MCF 10A (cell line): Measurements from ENCODE around the gene TMEM238. TPM values are rescaled to one million over a fixed set of nuclear protein-coding genes. Genes with fewer than 3 reads are reported as not detected.
"Not testable (repeated sequence)": the region's sequence is repeated elsewhere in the genome, so short reads cannot be mapped to it uniquely, and the experiment has no call there.

Experiments used
- BruUV-seq: library from RNA; stranded (reverse); fragments of 400-500 nt; replicated peaks from 2 replicates; lab custom pipeline; 2021; lab: Mats Ljungman, UMichigan
- CTCF ChIA-PET: fragments of 300-600 bp; sonication (Branson Sonifier 250); formaldehyde crosslinking; extraction: SDS; loops from one replicate; lab custom pipeline; 2021; ENCODE audit warnings: antibody characterized with exemption, inconsistent platforms; lab: Yijun Ruan, JAX
- POLR2A ChIA-PET: fragments of 300-600, 350-650 bp; sonication (Branson Sonifier 250); formaldehyde crosslinking; extraction: SDS; loops from one replicate; lab custom pipeline; 2020; ENCODE audit warnings: antibody characterized with exemption, inconsistent platforms; lab: Yijun Ruan, JAX
- DNase-seq: peaks from one replicate; pipeline ENCODE4 v3.0.0-alpha.2; 2018; ENCODE audit not compliant: unreplicated experiment
- H3K27ac Mint-ChIP-seq: one replicate; pipeline ENCODE4 v1.8.0; 2022; ENCODE audit warnings: mild to moderate bottlenecking, low read depth, mixed read lengths; ENCODE audit not compliant: unreplicated experiment
- H3K27me3 Mint-ChIP-seq: one replicate; pipeline ENCODE4 v1.8.0; 2022; ENCODE audit warnings: mixed read lengths; ENCODE audit not compliant: insufficient read depth, unreplicated experiment
- H3K36me3 Mint-ChIP-seq: one replicate; pipeline ENCODE4 v1.8.0; 2022; ENCODE audit warnings: mild to moderate bottlenecking, moderate library complexity, mixed read lengths; ENCODE audit not compliant: insufficient read depth, unreplicated experiment
- H3K4me1 Mint-ChIP-seq: one replicate; pipeline ENCODE4 v1.8.0; 2022; ENCODE audit warnings: mixed read lengths; ENCODE audit not compliant: insufficient read depth, unreplicated experiment
- H3K4me3 Mint-ChIP-seq: one replicate; pipeline ENCODE4 v1.8.0; 2022; ENCODE audit warnings: mild to moderate bottlenecking, moderate library complexity, mixed read lengths; ENCODE audit not compliant: unreplicated experiment
- H3K9me3 Mint-ChIP-seq: one replicate; pipeline ENCODE4 v1.8.0; 2022; ENCODE audit warnings: mixed read lengths; ENCODE audit not compliant: unreplicated experiment
- CTCF ChIP-seq: fragments of 200-600 bp; IDR thresholded peaks from one replicate; pipeline ENCODE4 v1.8.0; 2022; ENCODE audit warnings: antibody characterized with exemption, mild to moderate bottlenecking; ENCODE audit not compliant: unreplicated experiment
- intact Hi-C: fragments of 100-400 bp; cut with micrococcal nuclease; formaldehyde crosslinking; loops from 2 replicates; pipeline ENCODE4 v1.14.1; 2022
- total RNA-seq: library from RNA; stranded (reverse); gene quantifications from 2 replicates; pipeline ENCODE4 v1.2.3, GENCODE V29; 2022

The TMEM238 gene
- total RNA-seq, 1 experiment from 2014 or later: 14.9 TPM

GRCh38 chr19:55406091-55406825 is 22.2 kb upstream of the TMEM238 start:
- ChIA-PET CTCF (interaction anchor here (1.1 to 1.9 kb wide), 3 partner anchors 61 to 265 kb away, joined by 5 read pairs; no protein-coding TSS in a partner anchor), POLR2A (interaction anchor here (0.7 to 6.1 kb wide), 10 partner anchors 12 to 266 kb away, joined by 3 to 57 read pairs (median 9); partner anchors contain the start of genes KMT5C, PPP6R1, RPL28 and TMEM238)
- intact Hi-C loops: no loop called here
- Mint-ChIP-seq H3K36me3 (peaks cover 66% of the 10 kb centered on the region), H3K9me3 (no peaks in the 10 kb centered on the region), H3K27ac (peak overlapping the region; percentile 99), H3K4me3 (peak overlapping the region; percentile 94), H3K4me1 (peaks cover 21% of the 10 kb centered on the region), H3K27me3 (no peaks in the 10 kb centered on the region)
- TF ChIP-seq CTCF: no peak
- no peak for DNase-seq
- BruUV-seq: no TSS peak

GRCh38 chr19:55405638-55406037 is 21.5 kb upstream of the TMEM238 start:
- peaks cover 66% of the 10 kb centered on the region for H3K36me3 Mint-ChIP-seq
- TF ChIP-seq CTCF: no peak
- CTCF ChIA-PET: interaction anchor here (0.5 to 1.9 kb wide), 6 partner anchors 62 to 1014 kb away, joined by 3 to 5 read pairs (median 4); no protein-coding TSS in a partner anchor

GRCh38 chr19:55402509-55402908 is 18.4 kb upstream of the TMEM238 start:
- Mint-ChIP-seq H3K9me3 (no peaks in the 10 kb centered on the region), H3K4me3 (no peak overlapping the region), H3K36me3 (peaks cover 53% of the 10 kb centered on the region), H3K27me3 (no peaks in the 10 kb centered on the region), H3K27ac (no peak overlapping the region), H3K4me1 (peaks cover 21% of the 10 kb centered on the region)
- TF ChIP-seq CTCF: no peak
- intact Hi-C loops: no loop called here
- BruUV-seq: no TSS peak
- ChIA-PET CTCF (interaction anchor here (0.9 to 1.1 kb wide), 4 partner anchors 16 to 111 kb away, joined by 3 to 5 read pairs (median 4); no protein-coding TSS in a partner anchor), POLR2A (interaction anchor here (0.6 to 1.1 kb wide), 2 partner anchors 8 to 15 kb away, joined by 3 read pairs; no protein-coding TSS in a partner anchor)
- no peak for DNase-seq

More at GRCh38 chr19:55405638-55406037, 21.5 kb upstream of the TMEM238 start:
- Mint-ChIP-seq H3K4me3 (peak overlapping the region; percentile 94), H3K27ac (peak overlapping the region; percentile 99), H3K9me3 (no peaks in the 10 kb centered on the region), H3K4me1 (peaks cover 21% of the 10 kb centered on the region), H3K27me3 (no peaks in the 10 kb centered on the region)
- intact Hi-C loops: no loop called here
- BruUV-seq: no TSS peak
- DNase-seq: no peak
- POLR2A ChIA-PET: interaction anchor here (0.7 to 6.1 kb wide), 4 partner anchors 17 to 265 kb away, joined by 3 to 57 read pairs (median 30); partner anchors contain the start of genes KMT5C, RPL28 and TMEM238

GRCh38 chr19:55401390-55401789 is 17.3 kb upstream of the TMEM238 start:
- H3K4me3 Mint-ChIP-seq, POLR2A ChIA-PET, DNase-seq, H3K27me3 Mint-ChIP-seq, intact Hi-C loops, H3K27ac Mint-ChIP-seq, BruUV-seq, H3K9me3 Mint-ChIP-seq: not testable (repeated sequence)
- CTCF ChIA-PET: interaction anchor here (0.7 to 1.6 kb wide), 2 partner anchors 13 to 99 kb away, joined by 4 read pairs; no protein-coding TSS in a partner anchor
- peaks cover 16% of the 10 kb centered on the region for H3K4me1 Mint-ChIP-seq
- H3K36me3 Mint-ChIP-seq: peaks cover 46% of the 10 kb centered on the region
